ENCODE measurements around the gene GSC2.

Gene GSC2

GRCh38 chr22:19149047-19149883 lies 827 bp downstream of the GSC2 start:
- H3K4me1 Mint-ChIP-seq: peaks cover 14% of the 10 kb centered on the region
- H3K27ac Mint-ChIP-seq: no peak overlapping the region
- DNase-seq (ENCODE audit: low spot score in 2 of 2) (peak; percentile 22 to 63), ATAC-seq (peak; percentile 26)
- peak overlapping the region; percentile 49 for H3K4me3 Mint-ChIP-seq
- H3K9me3 Mint-ChIP-seq: peaks cover 4% of the 10 kb centered on the region
- H3K36me3 Mint-ChIP-seq: peaks cover 5% of the 10 kb centered on the region

GRCh38 chr22:19148417-19149046 lies 1.6 kb downstream of the GSC2 start:
- no peak overlapping the region for H3K27ac Mint-ChIP-seq
- H3K9me3 Mint-ChIP-seq: peaks cover 4% of the 10 kb centered on the region
- H3K36me3 Mint-ChIP-seq: peaks cover 13% of the 10 kb centered on the region
- peak overlapping the region; percentile 49 for H3K4me3 Mint-ChIP-seq
- peaks cover 21% of the 10 kb centered on the region for H3K4me1 Mint-ChIP-seq
- ATAC-seq (no peak), DNase-seq (ENCODE audit: low spot score in 2 of 2) (no peak)

- peaks cover 4% of the 10 kb centered on the region for H3K9me3 Mint-ChIP-seq
Measured at GRCh38 chr22:19147195-19147780, 2.8 kb downstream of the GSC2 start.

GRCh38 chr22:19146215-19146968 lies 3.7 kb downstream of the GSC2 start:
- H3K9me3 Mint-ChIP-seq: no peaks in the 10 kb centered on the region
- peaks cover 25% of the 10 kb centered on the region for H3K4me1 Mint-ChIP-seq
- no peak overlapping the region for H3K4me3 Mint-ChIP-seq
- H3K27ac Mint-ChIP-seq: no peak overlapping the region
- DNase-seq (ENCODE audit: low spot score in 2 of 2) (no peak), ATAC-seq (no peak)
- peaks cover 32% of the 10 kb centered on the region for H3K36me3 Mint-ChIP-seq

More at GRCh38 chr22:19147195-19147780, 2.8 kb downstream of the GSC2 start:
- DNase-seq (ENCODE audit: low spot score in 2 of 2) (no peak), ATAC-seq (no peak)
- Mint-ChIP-seq H3K27ac (no peak overlapping the region), H3K36me3 (peaks cover 23% of the 10 kb centered on the region), H3K4me3 (no peak overlapping the region), H3K4me1 (peaks cover 25% of the 10 kb centered on the region)

- peak overlapping the region; percentile 100 for H3K4me3 Mint-ChIP-seq
- ATAC-seq: peak; percentile 66
- peaks cover 19% of the 10 kb centered on the region for H3K4me1 Mint-ChIP-seq
- peak overlapping the region; percentile 100 for H3K27ac Mint-ChIP-seq
- DNase-seq (ENCODE audit: low spot score in 2 of 2): no peak
- peaks cover 56% of the 10 kb centered on the region for H3K36me3 Mint-ChIP-seq
- H3K9me3 Mint-ChIP-seq: no peaks in the 10 kb centered on the region
Measured at GRCh38 chr22:19143967-19144400, 6.1 kb downstream of the GSC2 start.

GRCh38 chr22:19143212-19143611 lies 6.9 kb downstream of the GSC2 start:
- no peak for ATAC-seq
- Mint-ChIP-seq H3K9me3 (no peaks in the 10 kb centered on the region), H3K4me1 (peaks cover 19% of the 10 kb centered on the region), H3K36me3 (peaks cover 59% of the 10 kb centered on the region), H3K27ac (peak overlapping the region; percentile 100), H3K4me3 (peak overlapping the region; percentile 100)
- no peak for DNase-seq (ENCODE audit: low spot score in 2 of 2)

- peaks cover 61% of the 10 kb centered on the region for H3K36me3 Mint-ChIP-seq
- ATAC-seq (no peak), DNase-seq (ENCODE audit: low spot score in 2 of 2) (no peak)
- H3K4me1 Mint-ChIP-seq: peaks cover 19% of the 10 kb centered on the region
- no peak overlapping the region for H3K27ac Mint-ChIP-seq
- H3K9me3 Mint-ChIP-seq: no peaks in the 10 kb centered on the region
- peak overlapping the region; percentile 100 for H3K4me3 Mint-ChIP-seq
Measured at GRCh38 chr22:19142394-19142793, 7.7 kb downstream of the GSC2 start.

GRCh38 chr22:19139974-19140373 lies 10.1 kb downstream of the GSC2 start:
- no peaks in the 10 kb centered on the region for H3K9me3 Mint-ChIP-seq
- peak overlapping the region; percentile 37 for H3K27ac Mint-ChIP-seq
- no peak overlapping the region for H3K4me3 Mint-ChIP-seq

GRCh38 chr22:19139001-19139356 lies 11.1 kb downstream of the GSC2 start:
- H3K4me1 Mint-ChIP-seq: peaks cover 14% of the 10 kb centered on the region
- H3K9me3 Mint-ChIP-seq: no peaks in the 10 kb centered on the region
- no peak overlapping the region for H3K4me3 Mint-ChIP-seq
- DNase-seq (ENCODE audit: low spot score in 2 of 2): no peak
- H3K36me3 Mint-ChIP-seq: peaks cover 86% of the 10 kb centered on the region
- ATAC-seq: no peak
- no peak overlapping the region for H3K27ac Mint-ChIP-seq

More at GRCh38 chr22:19139974-19140373, 10.1 kb downstream of the GSC2 start:
- DNase-seq (ENCODE audit: low spot score in 2 of 2) (no peak), ATAC-seq (no peak)
- peaks cover 24% of the 10 kb centered on the region for H3K4me1 Mint-ChIP-seq
- H3K36me3 Mint-ChIP-seq: peaks cover 85% of the 10 kb centered on the region

- Mint-ChIP-seq H3K36me3 (peaks cover 86% of the 10 kb centered on the region), H3K4me1 (peaks cover 9% of the 10 kb centered on the region), H3K9me3 (no peaks in the 10 kb centered on the region), H3K4me3 (no peak overlapping the region), H3K27ac (no peak overlapping the region)
- DNase-seq (ENCODE audit: low spot score in 2 of 2) (no peak), ATAC-seq (no peak)
Measured at GRCh38 chr22:19138217-19139000, 11.7 kb downstream of the GSC2 start.

- DNase-seq (ENCODE audit: low spot score in 2 of 2): no peak
- no peak for ATAC-seq
Measured at GRCh38 chr22:19137384-19138216, 12.5 kb downstream of the GSC2 start.

GRCh38 chr22:19136915-19137314 lies 13.2 kb downstream of the GSC2 start:
- ATAC-seq: no peak
- no peaks in the 10 kb centered on the region for H3K9me3 Mint-ChIP-seq
- peaks cover 83% of the 10 kb centered on the region for H3K36me3 Mint-ChIP-seq

More at GRCh38 chr22:19137384-19138216, 12.5 kb downstream of the GSC2 start:
- Mint-ChIP-seq H3K36me3 (peaks cover 88% of the 10 kb centered on the region), H3K4me3 (no peak overlapping the region), H3K27ac (no peak overlapping the region), H3K9me3 (no peaks in the 10 kb centered on the region), H3K4me1 (peaks cover 6% of the 10 kb centered on the region)

GRCh38 chr22:19134874-19135273 lies 15.2 kb downstream of the GSC2 start:
- peaks cover 62% of the 10 kb centered on the region for H3K36me3 Mint-ChIP-seq
- DNase-seq (ENCODE audit: low spot score in 2 of 2) (no peak), ATAC-seq (no peak)
- H3K27ac Mint-ChIP-seq: peak overlapping the region; percentile 20
- H3K4me1 Mint-ChIP-seq: peaks cover 6% of the 10 kb centered on the region
- H3K4me3 Mint-ChIP-seq: no peak overlapping the region
- H3K9me3 Mint-ChIP-seq: no peaks in the 10 kb centered on the region

More at GRCh38 chr22:19136915-19137314, 13.2 kb downstream of the GSC2 start:
- no peak for DNase-seq (ENCODE audit: low spot score in 2 of 2)
- peaks cover 6% of the 10 kb centered on the region for H3K4me1 Mint-ChIP-seq
- H3K4me3 Mint-ChIP-seq: no peak overlapping the region
- peak overlapping the region; percentile 39 for H3K27ac Mint-ChIP-seq

Data from stimulated activated effector memory CD8-positive, alpha-beta T cell treated with anti-CD3 and anti-CD28 coated beads, Interleukin-12 subunit alpha, Interleukin-12 subunit beta, amount 100 ng/mL, for 72 hours (primary cell).